HG02885 (cell line): ENCODE measurements around the gene MAP2K2.
"Not testable (repeated sequence)": the region's sequence is repeated elsewhere in the genome, so short reads cannot be mapped to it uniquely, and the experiment has no call there.

Experiments
- ATAC-seq: cut with Tn5 transposase; IDR thresholded peaks from one replicate; pipeline ENCODE4 v1.9.1; 2021; ENCODE audit warnings: mild to moderate bottlenecking; ENCODE audit not compliant: unreplicated experiment, poor library complexity

Gene MAP2K2

GRCh38 chr19:4123615-4124568 is at the start of gene MAP2K2:
TSS of gene MAP2K2 (minus strand) at chr19:4124122. CDS start at chr19:4123875, 247 bp downstream.
- ATAC-seq = peak; percentile 90

GRCh38 chr19:4172861-4173473 is 49.0 kb upstream of the MAP2K2 start:
- no peak for ATAC-seq

- no peak for ATAC-seq
Observed at GRCh38 chr19:4171676-4172075, 47.8 kb upstream of the MAP2K2 start.

GRCh38 chr19:4164262-4164661 is 40.3 kb upstream of the MAP2K2 start:
- no peak for ATAC-seq

GRCh38 chr19:4161415-4162077 is 37.6 kb upstream of the MAP2K2 start:
- ATAC-seq = no peak

- ATAC-seq = not testable (repeated sequence)
Observed at GRCh38 chr19:4157971-4158370, 34.0 kb upstream of the MAP2K2 start.

- ATAC-seq = no peak
Observed at GRCh38 chr19:4157164-4157563, 33.2 kb upstream of the MAP2K2 start.

GRCh38 chr19:4154571-4155312 is 30.8 kb upstream of the MAP2K2 start:
- ATAC-seq = no peak

- no peak for ATAC-seq
Observed at GRCh38 chr19:4152241-4152998, 28.5 kb upstream of the MAP2K2 start.

GRCh38 chr19:4151623-4152022 is 27.7 kb upstream of the MAP2K2 start:
- no peak for ATAC-seq

GRCh38 chr19:4149518-4150288 is 25.8 kb upstream of the MAP2K2 start:
- no peak for ATAC-seq

GRCh38 chr19:4144666-4145249 is 20.8 kb upstream of the MAP2K2 start:
- no peak for ATAC-seq

- ATAC-seq = not testable (repeated sequence)
Observed at GRCh38 chr19:4142916-4143315, 19.0 kb upstream of the MAP2K2 start.

- no peak for ATAC-seq
Observed at GRCh38 chr19:4140237-4140711, 16.4 kb upstream of the MAP2K2 start.

GRCh38 chr19:4139614-4140236 is 15.8 kb upstream of the MAP2K2 start:
- no peak for ATAC-seq

GRCh38 chr19:4138445-4138844 is 14.5 kb upstream of the MAP2K2 start:
- ATAC-seq = no peak

GRCh38 chr19:4136680-4137088 is 12.8 kb upstream of the MAP2K2 start:
- no peak for ATAC-seq

GRCh38 chr19:4135386-4135785 is 11.5 kb upstream of the MAP2K2 start:
- ATAC-seq = not testable (repeated sequence)
